Fibroblast of lung (primary cell): Measurements from ENCODE around the gene HEG1.

ENCODE experiments used
- CTCF ChIP-seq, 2 donors: IDR thresholded peaks in 1 of 2; conservative IDR thresholded peaks in 1 of 2; 1 replicate in 1 of 2; 2 replicates in 1 of 2; pipeline ENCODE4 v1.5.1; 2011 to 2012; ENCODE audit warnings: low read length in 2 of 2, control low read depth in 1 of 2, inconsistent platforms in 1 of 2, low read depth in 1 of 2, mild to moderate bottlenecking in 1 of 2
- EZH2 ChIP-seq: IDR thresholded peaks from 2 replicates; pipeline ENCODE4 v1.5.1; 2012; ENCODE audit warnings: low read length, control low read depth, mild to moderate bottlenecking; ENCODE audit errors: missing control alignments

- no peak for TF ChIP-seq CTCF (conservative IDR thresholded peaks at IDR 0.05 in 1 of 2, IDR thresholded peaks at IDR 0.05 in 1 of 2; ENCODE audit: low read depth in 1 of 2, low read length in 2 of 2)
- no peak for TF ChIP-seq EZH2
These were observed 1.5 kb upstream of the HEG1 start for GRCh38 chr3:125057186-125057850.
